WTC11 (cell line): ENCODE results near the gene VWA3A. TPM values are rescaled to one million over a fixed set of nuclear protein-coding genes. Genes with fewer than 3 reads are reported as not detected.
A peak's percentile ranks its signal among the peaks of the same experiment; 100 is the strongest.

Source experiments
- ATAC-seq: fragments of 200-7000 bp; cut with Tn5 transposase; 2 replicates; pipeline ENCODE4 v1.10.0; 2021; ENCODE audit warnings: mild to moderate bottlenecking, moderate library complexity
- CTCF ChIA-PET: fragments of 300-600 bp; sonication (Branson Sonifier 250); formaldehyde crosslinking; loops from one replicate; lab custom pipeline; 2021; ENCODE audit warnings: antibody characterized with exemption; lab: Charles Lee
- POLR2A ChIA-PET: fragments of 350-600 bp; sonication (Branson Sonifier 250); formaldehyde crosslinking; loops from one replicate; lab custom pipeline; 2021; ENCODE audit warnings: antibody characterized with exemption; lab: Charles Lee
- DNase-seq: peaks from one replicate; pipeline ENCODE4 v3.0.0; 2021; ENCODE audit warnings: low spot score
- H3K27ac Mint-ChIP-seq: 2 replicates; pipeline ENCODE4 v1.8.0; 2021; ENCODE audit warnings: mixed read lengths
- H3K27me3 Mint-ChIP-seq: 2 replicates; pipeline ENCODE4 v1.8.0; 2021; ENCODE audit warnings: low read depth, mild to moderate bottlenecking, moderate library complexity, mixed read lengths
- H3K36me3 Mint-ChIP-seq: 2 replicates; pipeline ENCODE4 v1.8.0; 2021; ENCODE audit warnings: mixed read lengths
- H3K4me1 Mint-ChIP-seq: 2 replicates; pipeline ENCODE4 v1.8.0; 2022; ENCODE audit warnings: mixed read lengths
- H3K4me3 Mint-ChIP-seq: 2 replicates; pipeline ENCODE4 v1.8.0; 2021; ENCODE audit warnings: mild to moderate bottlenecking, moderate library complexity, mixed read lengths
- H3K9me3 Mint-ChIP-seq: 2 replicates; pipeline ENCODE4 v1.8.0; 2021; ENCODE audit warnings: mixed read lengths
- CBFB ChIP-seq: sonication (generic); formaldehyde crosslinking; IDR thresholded peaks from 2 replicates; pipeline ENCODE4 v1.8.1; 2022; ENCODE audit warnings: mild to moderate bottlenecking, low read depth, missing genetic modification reagents
- CREB1 ChIP-seq: sonication (generic); formaldehyde crosslinking; IDR thresholded peaks from 2 replicates; pipeline ENCODE4 v1.8.0; 2023; ENCODE audit warnings: mild to moderate bottlenecking, missing genetic modification reagents
- CREM ChIP-seq: sonication (generic); formaldehyde crosslinking; IDR thresholded peaks from 2 replicates; pipeline ENCODE4 v1.8.1; 2022; ENCODE audit warnings: mild to moderate bottlenecking, missing genetic modification reagents, moderate library complexity
- CTCF ChIP-seq: fragments of 200-600 bp; IDR thresholded peaks from 2 replicates; pipeline ENCODE4 v1.8.0; 2022; ENCODE audit warnings: antibody characterized with exemption
- ELF4 ChIP-seq: sonication (generic); formaldehyde crosslinking; IDR thresholded peaks from 2 replicates; pipeline ENCODE4 v1.8.1; 2022; ENCODE audit warnings: low read depth, mild to moderate bottlenecking, moderate library complexity, missing genetic modification reagents
- ERG ChIP-seq: fragments of 250-450 bp; sonication (Bioruptor Pico); IDR thresholded peaks from 2 replicates; pipeline ENCODE4 v1.8.0; 2021; ENCODE audit warnings: mild to moderate bottlenecking
- FOXP1 ChIP-seq: sonication (generic); formaldehyde crosslinking; IDR thresholded peaks from 2 replicates; pipeline ENCODE4 v1.8.0; 2022; ENCODE audit warnings: missing genetic modification reagents, mild to moderate bottlenecking, moderate library complexity, borderline replicate concordance
- GABPB1 ChIP-seq: sonication (generic); formaldehyde crosslinking; IDR thresholded peaks from 2 replicates; pipeline ENCODE4 v1.8.1; 2023; ENCODE audit warnings: mild to moderate bottlenecking, missing genetic modification reagents
- HMGA2 ChIP-seq: fragments of 250-450 bp; sonication (Bioruptor Pico); IDR thresholded peaks from 2 replicates; pipeline ENCODE4 v1.4.0; 2021; ENCODE audit warnings: mild to moderate bottlenecking, moderate library complexity
- IRF2 ChIP-seq: sonication (generic); formaldehyde crosslinking; IDR thresholded peaks from 2 replicates; pipeline ENCODE4 v1.8.0; 2022; ENCODE audit warnings: low read depth, missing genetic modification reagents, borderline replicate concordance
- NFATC4 ChIP-seq: fragments of 250-450 bp; sonication (Bioruptor Pico); IDR thresholded peaks from 2 replicates; pipeline ENCODE4 v1.9.0; 2021; ENCODE audit warnings: mild to moderate bottlenecking
- SP1 ChIP-seq: sonication (generic); formaldehyde crosslinking; conservative IDR thresholded peaks from 2 replicates; pipeline ENCODE4 v1.8.1; 2022; ENCODE audit warnings: missing genetic modification reagents
- ZNF219 ChIP-seq: sonication (generic); formaldehyde crosslinking; IDR thresholded peaks from 2 replicates; pipeline ENCODE4 v1.8.0; 2023; ENCODE audit warnings: missing genetic modification reagents, mild to moderate bottlenecking, borderline replicate concordance
- ZNF281 ChIP-seq: sonication (generic); formaldehyde crosslinking; IDR thresholded peaks from 2 replicates; pipeline ENCODE4 v1.8.0; 2023; ENCODE audit warnings: mild to moderate bottlenecking, missing genetic modification reagents
- ZNF317 ChIP-seq: sonication (generic); formaldehyde crosslinking; IDR thresholded peaks from 2 replicates; pipeline ENCODE4 v1.8.1; 2023; ENCODE audit warnings: low read depth, mild to moderate bottlenecking, moderate library complexity, missing genetic modification reagents, borderline replicate concordance
- ZNF532 ChIP-seq: fragments of 250-450 bp; sonication (Bioruptor Pico); IDR thresholded peaks from 2 replicates; pipeline ENCODE4 v1.9.0; 2021; ENCODE audit warnings: mild to moderate bottlenecking, borderline replicate concordance
- total RNA-seq: library from RNA; stranded (reverse); gene quantifications from 3 replicates; pipeline ENCODE4 v1.2.3, GENCODE V29; 2021

Gene VWA3A
- total RNA-seq, 1 experiment from 2014 or later = 0.11 TPM

- TF ChIP-seq ZNF532 (CRISPR knock-in tag) = no peak
- TF ChIP-seq NFATC4 (CRISPR knock-in tag) = no peak
- TF ChIP-seq ELF4 (CRISPR knock-in tag) = no peak
- TF ChIP-seq FOXP1 (CRISPR knock-in tag) = no peak
- no peak for TF ChIP-seq HMGA2 (CRISPR knock-in tag)
- TF ChIP-seq GABPB1 (CRISPR knock-in tag) = no peak
- TF ChIP-seq SP1 (CRISPR knock-in tag) = no peak
Observed at GRCh38 chr16:22184615-22184968, 92.3 kb downstream of the VWA3A start (continued).

- no peaks in the 10 kb centered on the region for H3K36me3 Mint-ChIP-seq
- H3K4me1 Mint-ChIP-seq = peaks cover 21% of the 10 kb centered on the region
- POLR2A ChIA-PET = no interaction called here
- no peak for ATAC-seq
- CTCF ChIA-PET = interaction anchor here (0.6 to 4.6 kb wide), 13 partner anchors 10 to 188 kb away, joined by 3 to 53 read pairs (median 4); partner anchors contain the start of genes MOSMO and PDZD9
- no peak overlapping the region for H3K4me3 Mint-ChIP-seq
- TF ChIP-seq CREB1 (CRISPR knock-in tag) = no peak
- peak; percentile 43; the same call in 1 of the 2 replicates for TF ChIP-seq CTCF
- TF ChIP-seq, all 79 proteins: peak for 1
- H3K9me3 Mint-ChIP-seq = no peaks in the 10 kb centered on the region
- peak; percentile 80 for DNase-seq
- H3K27me3 Mint-ChIP-seq = peaks cover 15% of the 10 kb centered on the region
- no peak overlapping the region for H3K27ac Mint-ChIP-seq
Observed at GRCh38 chr16:22186517-22186916, 94.2 kb downstream of the VWA3A start.

- no peak overlapping the region for H3K4me3 Mint-ChIP-seq
- no peaks in the 10 kb centered on the region for H3K9me3 Mint-ChIP-seq
- H3K36me3 Mint-ChIP-seq = no peaks in the 10 kb centered on the region
- no peak overlapping the region for H3K27ac Mint-ChIP-seq
- peaks cover 33% of the 10 kb centered on the region for H3K4me1 Mint-ChIP-seq
- no peak for DNase-seq
- POLR2A ChIA-PET = interaction anchor here (0.6 to 1.3 kb wide), 2 partner anchors 179 to 181 kb away, joined by 3 to 4 read pairs; partner anchors contain the start of gene MOSMO
- no peak for ATAC-seq
- H3K27me3 Mint-ChIP-seq = peaks cover 18% of the 10 kb centered on the region
- TF ChIP-seq ZNF281 (CRISPR knock-in tag) (no peak), IRF2 (CRISPR knock-in tag) (no peak), ZNF317 (CRISPR knock-in tag) (no peak), ERG (no peak), CBFB (CRISPR knock-in tag) (no peak), CREM (no peak), ZNF219 (CRISPR knock-in tag) (no peak)
- CTCF ChIA-PET = interaction anchor here (0.5 to 4.6 kb wide), 54 partner anchors 8 to 239 kb away, joined by 3 to 53 read pairs (median 6); partner anchors contain the start of genes EEF2K, MOSMO, PDZD9 and SDR42E2
Observed at GRCh38 chr16:22188267-22188594, 95.9 kb downstream of the VWA3A start.
